NCI-H510A treated with DMSO at 0.1 percent for 48 hours (cell line): ENCODE measurements around the gene FOXP1.
"Not testable (repeated sequence)": the region's sequence is repeated elsewhere in the genome, so short reads cannot be mapped to it uniquely, and the experiment has no call there.

ENCODE experiments used
- DNase-seq: peaks from one replicate; lab custom pipeline; 2025; lab: John Stamatoyannopoulos, UW

Gene FOXP1

DNA sequence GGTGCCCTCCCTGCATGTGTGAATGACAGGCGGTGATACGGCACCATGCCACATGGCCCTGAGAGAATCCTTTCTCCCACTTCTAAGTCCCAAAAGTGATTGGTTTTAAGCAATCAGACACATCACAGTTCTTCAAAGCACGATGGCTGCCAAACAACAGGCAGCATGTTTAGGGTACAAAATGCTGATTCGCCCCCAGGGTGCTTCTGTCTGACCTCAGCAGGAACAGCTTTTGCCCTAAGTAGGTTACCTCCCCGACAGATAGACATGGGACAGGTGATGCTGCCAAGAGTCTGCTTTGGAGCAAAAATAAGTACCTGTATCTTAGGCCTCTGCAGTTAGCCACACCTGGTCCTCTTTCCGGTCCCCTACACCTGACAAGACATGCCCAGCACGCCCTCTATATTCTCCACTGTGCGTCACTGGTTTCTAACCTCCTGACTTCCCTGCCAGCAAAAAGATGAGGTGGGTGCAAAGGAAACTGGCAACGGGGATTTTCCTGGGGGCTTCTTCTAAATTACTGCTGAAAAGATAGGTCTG, 549.8 kb downstream of the FOXP1 start:
- no peak for DNase-seq

- DNase-seq: peak; percentile 20
Measured at GRCh38 chr3:71031914-71032521, 551.5 kb downstream of the FOXP1 start.

GRCh38 chr3:71031181-71031580, 552.3 kb downstream of the FOXP1 start:
- DNase-seq: no peak

GRCh38 chr3:71030748-71031147, 552.8 kb downstream of the FOXP1 start:
- DNase-seq: no peak

- no peak for DNase-seq
Measured at GRCh38 chr3:71029770-71030169, 553.8 kb downstream of the FOXP1 start.

DNA sequence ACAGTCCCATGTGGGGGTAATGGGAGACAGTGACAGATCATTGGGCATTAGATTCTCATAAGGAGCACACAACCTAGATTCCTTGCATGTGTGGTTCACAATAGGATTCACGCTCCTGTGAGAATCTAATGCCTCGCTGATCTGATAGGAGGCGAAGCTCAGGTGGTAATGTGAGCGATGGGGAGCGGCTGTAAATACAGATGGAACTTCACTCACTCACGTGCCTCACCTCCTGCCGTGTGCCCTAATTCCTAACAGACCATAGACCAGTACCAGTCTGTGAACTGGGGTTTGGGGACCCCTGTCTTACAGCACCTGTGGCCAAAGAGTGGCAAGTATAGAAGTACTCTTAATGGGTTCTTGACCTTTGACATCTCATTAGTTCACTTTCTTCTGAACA, 554.7 kb downstream of the FOXP1 start:
- no peak for DNase-seq

GRCh38 chr3:71028184-71028583, 555.3 kb downstream of the FOXP1 start:
- no peak for DNase-seq

GRCh38 chr3:71026634-71027578, 556.6 kb downstream of the FOXP1 start:
- no peak for DNase-seq

DNA sequence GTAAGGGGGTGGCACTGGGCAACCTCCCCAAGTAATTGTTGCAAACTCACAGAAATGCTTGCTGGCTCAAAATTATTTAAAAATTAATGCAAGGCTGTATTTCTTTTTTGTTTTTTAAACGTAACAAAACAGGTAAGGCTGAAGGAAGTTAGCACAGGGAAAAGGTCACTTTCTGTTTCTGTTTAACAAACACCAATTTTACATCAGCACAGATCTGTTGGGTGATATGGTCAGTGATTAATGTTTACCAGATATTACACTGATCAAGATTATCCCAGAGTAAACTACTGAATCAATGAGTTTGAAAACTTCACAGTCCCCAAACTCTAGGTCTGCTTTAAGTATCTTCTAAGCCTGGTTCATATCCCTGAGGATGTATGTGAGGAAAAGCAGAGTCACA, 558.0 kb downstream of the FOXP1 start:
- DNase-seq: no peak

- DNase-seq: no peak
Measured at GRCh38 chr3:71025010-71025409, 558.5 kb downstream of the FOXP1 start.

GRCh38 chr3:71022551-71023335, 560.8 kb downstream of the FOXP1 start:
- no peak for DNase-seq

GRCh38 chr3:71018799-71019198, 564.7 kb downstream of the FOXP1 start:
- DNase-seq: no peak

DNA sequence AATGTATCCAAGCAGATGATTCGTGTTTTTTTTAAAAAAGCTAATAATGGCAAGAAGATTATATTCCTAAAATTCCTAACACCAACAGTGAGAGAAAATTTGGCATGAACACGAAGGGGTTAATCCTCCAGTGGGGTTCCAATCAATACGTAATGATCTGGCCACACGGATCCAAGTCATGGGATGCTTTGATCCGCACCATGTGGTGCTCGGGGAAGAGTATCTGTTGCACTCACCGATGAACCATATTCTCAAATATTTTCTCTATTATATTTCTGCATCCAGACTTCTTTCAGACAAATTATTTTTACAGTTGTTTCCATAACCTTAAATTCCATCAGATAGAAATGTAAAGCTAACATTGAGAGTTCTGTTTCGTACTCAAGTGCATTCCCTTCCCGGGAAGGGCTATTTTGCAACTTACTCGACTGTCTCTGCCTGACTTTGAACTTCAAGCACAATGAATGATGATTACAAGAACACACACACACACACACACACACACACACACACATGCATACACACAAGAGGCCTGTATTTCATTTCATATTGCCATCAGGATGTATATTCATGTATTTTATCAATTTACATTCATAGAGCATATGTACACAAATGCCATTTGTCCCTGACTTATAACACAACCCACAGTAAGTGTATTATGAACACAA, 567.2 kb downstream of the FOXP1 start:
- DNase-seq: no peak

GRCh38 chr3:71014616-71015015, 568.9 kb downstream of the FOXP1 start:
- DNase-seq: not testable (repeated sequence)

DNA sequence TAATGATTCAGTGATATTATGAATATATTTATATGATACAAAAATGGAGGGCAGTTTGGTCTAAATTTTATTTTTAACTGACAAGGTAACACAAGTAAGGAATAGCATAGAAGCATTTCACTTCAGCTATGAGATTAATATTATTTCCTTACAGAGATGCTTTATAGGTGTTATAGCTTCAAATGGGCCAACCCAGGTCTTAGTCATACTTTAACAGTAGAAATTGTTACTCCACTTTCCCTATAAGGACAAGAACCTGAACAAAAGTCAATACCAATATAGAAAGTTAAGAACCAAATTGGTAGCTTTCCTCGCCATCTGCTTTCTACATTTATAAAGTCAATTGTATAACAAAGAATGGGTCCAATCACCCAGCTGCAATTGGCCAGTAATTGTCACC, 570.6 kb downstream of the FOXP1 start:
- DNase-seq: no peak

- peak; percentile 55 for DNase-seq
Measured at GRCh38 chr3:71011565-71012287, 571.8 kb downstream of the FOXP1 start.

DNA sequence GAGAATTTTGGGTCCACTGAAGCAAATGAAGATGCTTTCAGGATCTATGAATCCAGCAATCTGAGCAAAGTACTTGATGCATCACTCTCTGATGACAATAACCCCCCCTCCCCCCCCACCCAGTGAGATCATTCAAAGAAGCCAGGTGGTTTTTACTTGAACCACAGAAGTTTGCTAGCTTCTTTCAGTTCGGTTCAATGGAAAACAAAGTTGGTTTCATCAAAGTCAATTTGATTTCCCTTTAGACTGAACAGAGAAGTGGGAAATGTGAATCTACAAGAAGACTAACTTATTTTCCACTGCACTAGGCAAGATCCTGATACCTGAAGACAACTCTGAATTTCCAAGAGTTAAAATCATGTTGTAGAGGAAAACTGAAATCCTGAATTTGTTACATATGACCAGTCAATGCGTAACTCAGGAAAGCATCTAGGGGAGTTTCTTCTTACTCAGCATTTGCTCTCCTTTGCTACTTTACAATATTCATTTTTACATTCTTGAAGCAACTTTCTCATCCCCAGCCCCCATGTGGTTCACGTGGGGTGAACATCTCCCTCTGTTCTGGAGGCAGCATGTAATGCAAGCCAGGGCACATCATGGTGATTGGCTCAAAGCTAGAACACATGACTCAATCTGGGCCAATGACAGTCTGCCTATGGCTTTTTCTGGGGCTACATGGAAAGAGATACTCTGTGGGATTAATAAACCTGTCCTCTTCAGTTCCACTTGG, 572.6 kb downstream of the FOXP1 start:
- no peak for DNase-seq

- DNase-seq: no peak
Measured at GRCh38 chr3:71008350-71008935, 575.1 kb downstream of the FOXP1 start.

- peak; percentile 43 for DNase-seq
Measured at GRCh38 chr3:71006810-71007785, 576.4 kb downstream of the FOXP1 start.
